Sigmoid colon (tissue), 7 donors: Measurements from ENCODE around the gene SGPP1. TPM values are rescaled to one million over a fixed set of nuclear protein-coding genes. Genes with fewer than 3 reads are reported as not detected.

ENCODE experiments used
- DNase-seq: peaks from one replicate; pipeline ENCODE4 v3.0.0-alpha.2; 2019
- H3K27ac ChIP-seq, 4 donors: fragments of 200-600 bp; sonication (generic); one replicate each; pipeline ENCODE4 v1.5.1; 2016 to 2019; ENCODE audit warnings: mild to moderate bottlenecking in 1 of 4
- H3K27me3 ChIP-seq, 3 donors: fragments of 200-600 bp; sonication (generic); one replicate each; pipeline ENCODE4 v1.5.1; 2019; ENCODE audit warnings: mild to moderate bottlenecking in 1 of 3
- H3K36me3 ChIP-seq, 4 donors: fragments of 200-600 bp; sonication (generic); one replicate each; pipeline ENCODE4 v1.5.1; 2016 to 2019
- H3K4me1 ChIP-seq, 4 donors: fragments of 200-600 bp; sonication (generic); one replicate each; pipeline ENCODE4 v1.5.1; 2017 to 2019
- H3K4me3 ChIP-seq, 4 donors: fragments of 200-600 bp; sonication (generic); one replicate each; pipeline ENCODE4 v1.5.1; 2017 to 2019; ENCODE audit warnings: mild to moderate bottlenecking in 2 of 4, moderate library complexity in 1 of 4
- H3K9me3 ChIP-seq, 4 donors: fragments of 200-600 bp in 3 of 4; sonication (generic) in 3 of 4; one replicate each; pipeline versions ENCODE4 v1.5.1 to v1.6.1; 2013 to 2019
- EP300 ChIP-seq, 4 donors: sonication (generic); formaldehyde crosslinking; IDR thresholded peaks; one replicate each; pipeline ENCODE4 v1.6.1; 2017; ENCODE audit warnings: antibody characterized with exemption in 4 of 4
- POLR2A ChIP-seq, 2 donors: fragments of 450-650 bp; IDR thresholded peaks; one replicate each; pipeline ENCODE4 v1.6.1; 2016; ENCODE audit warnings: antibody characterized with exemption in 2 of 2, mild to moderate bottlenecking in 2 of 2, moderate library complexity in 2 of 2
- POLR2AphosphoS5 ChIP-seq, 4 donors: sonication (generic); formaldehyde crosslinking; IDR thresholded peaks; one replicate each; pipeline ENCODE4 v1.6.1; 2017; ENCODE audit warnings: antibody characterized with exemption in 4 of 4
- WGBS, 2 donors: extraction: QIAGEN DNeasy Blood & Tissue Kit; methylation state at CpG; one replicate each; pipeline ENCODE4 v1.1.7; 2013; 5-methylcytosine and 5-hydroxymethylcytosine counted together
- intact Hi-C: fragments of 100-400 bp; cut with DNase I; formaldehyde crosslinking; loops from one replicate; pipeline ENCODE4 v1.15.1; 2023
- polyA plus RNA-seq, 3 donors: library from polyadenylated mRNA; stranded (reverse); fragments of 200-250 nt; gene quantifications; one replicate each; pipeline ENCODE4 v1.2.3, GENCODE V29; 2013
- total RNA-seq, 4 donors: library from RNA; depleted of rRNA; stranded (reverse); fragments of >200 nt; gene quantifications; one replicate each; pipeline ENCODE4 v1.1.0, GENCODE V29; 2016
- TF ChIP-seq, protein P1 (sequence below), 4 experiments: fragments of 450-650 bp in 3 of 4; fragments of 200-600 bp in 1 of 4; IDR thresholded peaks; one replicate each; pipeline ENCODE4 v1.5.1; 2016 to 2019; ENCODE audit warnings: antibody characterized with exemption in 4 of 4, mild to moderate bottlenecking in 3 of 4, moderate library complexity in 2 of 4
- donor health status: healthy with polysubstance abuse.
- donor health status: Bipolar disorder and iron deficiency.
- donor health status: healthy.

SGPP1 gene
- total and polyA plus RNA-seq, 7 donors = 2.4 to 20.9 (median 18.2) TPM

DNA sequence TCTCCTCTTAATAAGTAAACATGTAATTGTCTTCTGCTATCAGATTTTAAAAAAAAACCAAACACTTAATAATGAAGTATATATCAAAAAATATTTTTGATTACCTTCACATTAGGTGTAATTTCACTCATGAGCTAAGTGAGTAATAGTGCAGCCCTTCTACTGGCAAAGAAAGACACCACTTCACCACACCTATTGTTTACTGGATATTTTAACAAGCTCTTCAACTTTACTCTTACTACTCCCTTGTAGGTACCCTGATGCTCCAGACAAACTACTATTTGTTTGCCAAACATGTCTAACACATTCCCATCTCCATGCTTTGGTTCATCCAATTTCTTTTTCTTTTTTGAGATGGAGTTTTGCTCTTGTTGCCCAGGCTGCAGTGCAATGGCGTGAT, 49.3 kb downstream of the SGPP1 start:
- peaks cover 0 to 7% (median 3%) of the 10 kb centered on the region in 4 donors for H3K36me3 ChIP-seq
- no peak overlapping the region for H3K27ac ChIP-seq
- intact Hi-C loops = no loop called here
- WGBS, 2 donors = 96 to 98% methylated on average over 1 of the region's 1 CpG
- no peak for DNase-seq
- no peaks in the 10 kb centered on the region for H3K27me3 ChIP-seq
- TF ChIP-seq POLR2AphosphoS5 (IDR thresholded peaks at IDR 0.05) (no peak), POLR2A (IDR thresholded peaks at IDR 0.05) (no peak), EP300 (IDR thresholded peaks at IDR 0.05) (no peak)
- TF ChIP-seq, protein P1, sequence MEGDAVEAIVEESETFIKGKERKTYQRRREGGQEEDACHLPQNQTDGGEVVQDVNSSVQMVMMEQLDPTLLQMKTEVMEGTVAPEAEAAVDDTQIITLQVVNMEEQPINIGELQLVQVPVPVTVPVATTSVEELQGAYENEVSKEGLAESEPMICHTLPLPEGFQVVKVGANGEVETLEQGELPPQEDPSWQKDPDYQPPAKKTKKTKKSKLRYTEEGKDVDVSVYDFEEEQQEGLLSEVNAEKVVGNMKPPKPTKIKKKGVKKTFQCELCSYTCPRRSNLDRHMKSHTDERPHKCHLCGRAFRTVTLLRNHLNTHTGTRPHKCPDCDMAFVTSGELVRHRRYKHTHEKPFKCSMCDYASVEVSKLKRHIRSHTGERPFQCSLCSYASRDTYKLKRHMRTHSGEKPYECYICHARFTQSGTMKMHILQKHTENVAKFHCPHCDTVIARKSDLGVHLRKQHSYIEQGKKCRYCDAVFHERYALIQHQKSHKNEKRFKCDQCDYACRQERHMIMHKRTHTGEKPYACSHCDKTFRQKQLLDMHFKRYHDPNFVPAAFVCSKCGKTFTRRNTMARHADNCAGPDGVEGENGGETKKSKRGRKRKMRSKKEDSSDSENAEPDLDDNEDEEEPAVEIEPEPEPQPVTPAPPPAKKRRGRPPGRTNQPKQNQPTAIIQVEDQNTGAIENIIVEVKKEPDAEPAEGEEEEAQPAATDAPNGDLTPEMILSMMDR (IDR thresholded peaks at IDR 0.05) = no peak
- no peak overlapping the region for H3K4me3 ChIP-seq
- H3K4me1 ChIP-seq = no peaks in the 10 kb centered on the region
- no peaks in the 10 kb centered on the region for H3K9me3 ChIP-seq

DNA sequence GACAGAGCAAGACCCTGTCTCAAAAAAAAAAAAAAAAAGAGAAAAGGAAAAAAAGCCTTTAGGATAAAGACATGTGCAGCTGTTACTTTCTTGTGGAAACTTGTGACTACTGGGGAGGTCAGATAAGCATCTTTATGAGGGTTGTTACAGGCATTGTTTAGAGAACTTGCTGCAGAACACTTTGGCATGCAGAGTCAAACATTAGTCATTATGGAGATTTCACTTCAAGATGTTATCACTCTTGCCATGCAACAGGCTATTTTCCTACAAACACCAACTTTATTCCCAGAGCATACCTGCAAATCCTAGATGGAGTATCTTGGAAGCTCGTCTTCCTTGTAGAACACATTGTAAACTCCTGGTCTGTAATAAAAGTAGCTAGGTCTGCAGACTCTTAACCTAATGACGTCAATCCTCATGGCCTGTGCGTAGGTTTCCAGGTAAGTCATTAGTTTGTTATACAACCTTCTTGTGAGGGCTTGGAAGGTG, 49.9 kb downstream of the SGPP1 start:
- intact Hi-C loops = no loop called here
- 17 to 63% methylated on average over 3 of the region's 3 CpGs for WGBS, 2 donors
- no peak overlapping the region for H3K4me3 ChIP-seq

DNA sequence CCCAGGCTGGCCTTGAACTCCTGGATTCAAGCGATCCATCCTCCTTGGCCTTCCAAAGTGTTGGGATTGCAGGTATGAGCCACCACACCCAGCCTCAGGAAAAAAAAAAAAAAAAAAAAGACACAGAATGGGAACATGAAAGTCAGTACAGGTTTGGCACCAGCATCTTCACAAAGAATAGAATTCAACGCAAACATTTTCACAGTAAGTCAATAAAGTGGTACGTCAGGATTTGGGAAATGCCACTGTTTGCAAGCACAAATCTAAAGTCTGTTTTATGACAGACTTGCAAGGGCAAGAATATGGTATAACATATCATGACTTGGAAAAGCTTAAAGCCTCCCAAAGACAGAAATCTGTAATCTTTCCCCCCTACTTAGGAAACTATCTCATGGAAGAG, 51.2 kb downstream of the SGPP1 start:
- Histone ChIP-seq H3K4me3 (no peak overlapping the region), H3K4me1 (no peaks in the 10 kb centered on the region), H3K27ac (no peak overlapping the region), H3K36me3 (peaks cover 0 to 7% (median 3%) of the 10 kb centered on the region in 4 donors), H3K27me3 (no peaks in the 10 kb centered on the region), H3K9me3 (no peaks in the 10 kb centered on the region)
- DNase-seq = no peak
- intact Hi-C loops = no loop called here
- TF ChIP-seq POLR2AphosphoS5 (IDR thresholded peaks at IDR 0.05) (no peak), EP300 (IDR thresholded peaks at IDR 0.05) (no peak)
- TF ChIP-seq, protein P1 (IDR thresholded peaks at IDR 0.05) = no peak
- 68 to 89% methylated on average over 3 of the region's 3 CpGs for WGBS, 2 donors

More for the DNA sequence above, 49.9 kb downstream of the SGPP1 start:
- H3K4me1 ChIP-seq = no peaks in the 10 kb centered on the region
- DNase-seq = no peak
- no peak overlapping the region for H3K27ac ChIP-seq
- peaks cover 0 to 7% (median 3%) of the 10 kb centered on the region in 4 donors for H3K36me3 ChIP-seq
- TF ChIP-seq POLR2AphosphoS5 (IDR thresholded peaks at IDR 0.05) (no peak), EP300 (IDR thresholded peaks at IDR 0.05) (no peak), POLR2A (IDR thresholded peaks at IDR 0.05) (no peak)
- TF ChIP-seq, protein P1 (IDR thresholded peaks at IDR 0.05) = no peak
- no peaks in the 10 kb centered on the region for H3K27me3 ChIP-seq
- H3K9me3 ChIP-seq = no peaks in the 10 kb centered on the region

DNA sequence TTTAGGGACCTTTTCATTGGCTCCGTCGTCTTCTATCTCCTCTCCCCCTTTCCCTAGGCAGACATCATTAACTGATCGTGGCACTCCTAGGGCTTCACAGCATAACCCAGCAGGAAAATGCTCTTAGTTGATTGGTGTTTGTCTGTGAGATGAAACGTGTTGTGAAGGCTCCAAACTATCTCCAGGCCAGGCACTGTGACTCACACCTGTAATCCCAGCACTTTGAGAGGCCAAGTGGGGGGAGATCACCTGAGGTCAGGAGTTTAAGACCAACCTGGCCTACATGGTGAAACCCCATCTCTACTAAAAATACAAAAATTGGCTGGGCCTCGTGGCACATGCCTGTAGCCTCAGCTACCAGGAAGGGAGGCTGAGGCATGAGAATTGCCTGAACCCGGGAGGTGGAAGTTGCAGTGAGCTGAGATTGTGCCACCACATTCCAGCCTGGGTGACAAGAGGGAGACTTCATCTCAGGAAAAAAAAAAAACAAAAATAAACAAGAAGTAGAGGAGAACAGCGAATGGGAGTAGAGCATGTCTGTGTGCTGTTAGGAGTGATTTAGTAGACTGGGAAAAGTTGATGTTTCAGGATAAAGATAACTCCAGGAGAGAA, 53.9 kb downstream of the SGPP1 start:
- Histone ChIP-seq H3K4me1 (no peaks in the 10 kb centered on the region), H3K36me3 (peaks cover 0 to 7% (median 0%) of the 10 kb centered on the region in 4 donors), H3K9me3 (no peaks in the 10 kb centered on the region), H3K4me3 (no peak overlapping the region), H3K27me3 (no peaks in the 10 kb centered on the region), H3K27ac (no peak overlapping the region)
- no peak for DNase-seq
- 87 to 88% methylated on average over 7 of the region's 7 CpGs for WGBS, 2 donors
- intact Hi-C loops = no loop called here
- TF ChIP-seq, protein P1 (IDR thresholded peaks at IDR 0.05) = no peak
- TF ChIP-seq EP300 (IDR thresholded peaks at IDR 0.05) (no peak), POLR2AphosphoS5 (IDR thresholded peaks at IDR 0.05) (no peak), POLR2A (IDR thresholded peaks at IDR 0.05) (no peak)

DNA sequence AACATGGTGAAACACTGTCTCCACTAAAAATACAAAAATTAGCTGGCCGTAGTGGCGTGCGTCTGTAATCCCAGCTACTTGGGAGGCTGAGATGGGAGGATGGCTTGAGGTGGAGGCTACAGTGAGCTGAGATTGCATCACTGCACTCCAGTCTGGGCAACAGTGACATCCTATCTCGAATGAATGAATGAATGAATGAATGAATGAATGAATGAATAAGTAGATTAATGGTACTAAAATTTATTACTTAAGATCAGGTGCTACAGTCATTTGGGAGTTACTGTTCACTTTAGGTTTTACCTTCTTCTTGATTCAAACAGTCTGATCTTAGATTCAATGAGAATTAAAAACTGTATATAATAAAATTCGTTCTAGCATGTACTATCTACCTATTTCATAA, 54.6 kb downstream of the SGPP1 start:
- intact Hi-C loops = no loop called here
- no peaks in the 10 kb centered on the region for H3K27me3 ChIP-seq
- no peak overlapping the region for H3K27ac ChIP-seq
- peaks cover 0 to 7% (median 0%) of the 10 kb centered on the region in 4 donors for H3K36me3 ChIP-seq
- no peaks in the 10 kb centered on the region for H3K9me3 ChIP-seq
- 90 to 91% methylated on average over 5 of the region's 5 CpGs for WGBS, 2 donors
- TF ChIP-seq POLR2A (IDR thresholded peaks at IDR 0.05) (no peak), POLR2AphosphoS5 (IDR thresholded peaks at IDR 0.05) (no peak), EP300 (IDR thresholded peaks at IDR 0.05) (no peak)
- TF ChIP-seq, protein P1 (IDR thresholded peaks at IDR 0.05) = no peak
- no peak for DNase-seq
- no peak overlapping the region for H3K4me3 ChIP-seq
- no peaks in the 10 kb centered on the region for H3K4me1 ChIP-seq
